ENCODE results near the gene PAK1.

The PAK1 gene

DNA sequence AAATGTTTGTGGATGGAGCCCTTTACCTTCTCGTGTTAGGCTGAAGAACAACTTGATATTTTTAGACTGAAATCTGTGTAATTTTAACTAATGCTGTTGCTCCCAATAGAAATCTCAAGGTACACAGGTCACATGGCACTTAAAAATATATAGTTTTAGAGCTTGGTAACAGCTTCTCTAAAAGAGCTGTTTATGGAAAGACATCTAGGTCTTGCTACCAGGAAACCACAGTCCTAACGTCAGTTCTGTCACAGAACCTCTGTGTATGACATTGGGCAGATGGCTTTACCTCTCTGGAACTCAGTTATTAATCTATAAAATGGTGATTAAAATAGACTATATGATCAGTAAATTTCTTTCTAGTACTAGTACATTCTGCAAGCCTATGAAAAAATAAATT lies 35.4 kb downstream of the PAK1 start:
- no peak for DNase-seq (ENCODE audit: low read depth in 1 of 2, low spot score in 1 of 2)

DNA sequence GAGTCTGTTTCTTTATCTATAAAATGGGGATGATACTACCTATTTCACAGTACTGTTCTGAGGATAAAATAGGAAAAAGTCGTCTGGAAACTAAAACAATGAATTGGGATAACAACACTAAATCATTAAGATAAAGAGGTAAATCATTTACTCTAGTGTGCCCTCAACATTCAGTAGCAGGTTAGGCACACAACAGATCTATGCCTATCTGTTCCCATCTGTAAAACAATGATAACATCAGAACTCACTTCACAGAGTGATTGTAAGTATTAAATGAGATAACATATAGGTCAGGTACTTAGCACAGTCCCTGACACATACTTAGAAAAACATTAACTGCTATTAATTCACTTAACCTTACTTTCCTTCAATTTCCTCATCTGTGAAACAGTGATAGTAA lies 36.9 kb downstream of the PAK1 start:
- no peak for DNase-seq (ENCODE audit: low read depth in 1 of 2, low spot score in 1 of 2)

- DNase-seq (ENCODE audit: low read depth in 1 of 2, low spot score in 1 of 2): no peak
Observed at GRCh38 chr11:77436506-77436905, 37.4 kb downstream of the PAK1 start.

DNA sequence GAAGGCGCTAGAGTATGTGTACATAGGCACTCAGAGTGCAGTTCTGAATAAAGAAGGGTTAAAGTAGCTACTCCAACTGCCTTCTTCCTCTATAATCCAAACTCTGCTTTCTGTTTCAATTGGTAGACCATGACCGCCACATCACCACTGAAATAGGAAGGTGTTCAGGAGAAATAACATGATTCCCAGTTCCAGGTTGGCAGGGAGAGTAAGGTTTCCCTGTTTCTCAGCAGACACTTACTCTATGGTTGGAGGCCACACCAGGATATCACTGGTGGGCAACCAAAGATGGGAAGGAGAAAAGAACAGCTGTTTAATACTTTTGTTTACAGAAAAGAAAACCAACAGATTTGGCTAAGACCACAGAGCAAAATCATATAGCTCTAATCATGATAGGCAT lies 37.9 kb downstream of the PAK1 start:
- no peak for DNase-seq (ENCODE audit: low read depth in 1 of 2, low spot score in 1 of 2)

DNA sequence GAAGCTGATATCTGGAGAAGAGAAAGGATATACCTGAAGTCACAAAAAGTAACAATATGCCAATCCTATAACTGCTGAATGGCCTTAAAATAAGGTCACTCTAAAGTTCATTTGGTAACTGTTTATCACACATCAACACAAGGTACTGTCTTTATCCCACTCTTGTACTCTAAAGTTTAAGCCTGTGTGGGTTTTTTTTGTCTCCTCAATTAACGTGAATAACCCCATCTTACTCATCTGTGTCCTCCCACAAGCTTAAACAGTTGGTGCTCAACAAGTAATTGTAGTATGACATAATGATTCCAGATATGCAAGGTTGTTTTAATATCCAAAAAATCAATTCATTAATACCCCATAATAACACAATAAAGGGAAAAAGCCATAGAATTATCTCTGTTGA lies 42.1 kb downstream of the PAK1 start:
- no peak for DNase-seq (ENCODE audit: low read depth in 1 of 2, low spot score in 1 of 2)

GRCh38 chr11:77428598-77428997 lies 45.3 kb downstream of the PAK1 start:
- DNase-seq (ENCODE audit: low read depth in 1 of 2, low spot score in 1 of 2): no peak

- DNase-seq (ENCODE audit: low read depth in 1 of 2, low spot score in 1 of 2): no peak
Observed at GRCh38 chr11:77425346-77425745, 48.5 kb downstream of the PAK1 start.

GRCh38 chr11:77424644-77425043 lies 49.2 kb downstream of the PAK1 start:
- no peak for DNase-seq (ENCODE audit: low read depth in 1 of 2, low spot score in 1 of 2)

DNA sequence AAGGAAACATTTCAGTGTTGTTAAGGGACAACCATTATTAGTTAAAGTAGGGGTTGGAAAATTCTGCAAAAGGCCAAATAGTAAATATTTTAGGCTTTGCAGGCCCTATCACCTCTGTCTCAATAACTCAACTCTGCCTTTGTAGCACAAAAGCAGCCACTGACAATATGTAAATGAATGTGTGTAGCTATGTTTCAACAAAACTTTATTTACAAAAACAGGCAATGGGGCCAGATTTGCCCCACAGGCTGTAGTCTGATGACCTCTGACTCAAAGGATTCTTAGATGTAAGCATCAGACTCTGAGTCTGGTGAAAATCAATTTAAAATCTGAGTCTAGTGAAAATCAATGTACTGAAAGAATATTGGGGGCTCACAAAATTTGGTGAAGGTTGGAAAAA lies 50.3 kb downstream of the PAK1 start:
- DNase-seq (ENCODE audit: low read depth in 1 of 2, low spot score in 1 of 2): no peak

DNA sequence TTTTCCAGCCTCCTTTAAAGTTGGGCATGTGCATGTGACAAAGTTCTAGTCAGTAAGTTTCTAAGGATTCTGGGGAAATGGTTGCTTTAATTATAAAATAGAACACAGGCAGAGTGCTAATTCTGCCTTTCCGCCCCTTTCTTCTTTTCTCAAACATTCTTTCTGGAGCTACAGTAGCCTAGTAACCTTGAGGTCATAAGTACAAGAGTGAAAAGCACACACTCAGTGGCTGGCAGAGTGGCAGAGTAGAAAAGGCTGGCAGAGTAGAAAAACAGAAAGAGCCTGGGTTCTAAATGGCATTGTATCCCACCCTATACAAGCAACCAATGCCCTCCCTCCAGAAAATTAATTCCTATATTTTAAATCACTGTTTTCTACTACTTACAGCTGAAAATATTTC lies 51.2 kb downstream of the PAK1 start:
- DNase-seq (ENCODE audit: low read depth in 1 of 2, low spot score in 1 of 2): no peak

DNA sequence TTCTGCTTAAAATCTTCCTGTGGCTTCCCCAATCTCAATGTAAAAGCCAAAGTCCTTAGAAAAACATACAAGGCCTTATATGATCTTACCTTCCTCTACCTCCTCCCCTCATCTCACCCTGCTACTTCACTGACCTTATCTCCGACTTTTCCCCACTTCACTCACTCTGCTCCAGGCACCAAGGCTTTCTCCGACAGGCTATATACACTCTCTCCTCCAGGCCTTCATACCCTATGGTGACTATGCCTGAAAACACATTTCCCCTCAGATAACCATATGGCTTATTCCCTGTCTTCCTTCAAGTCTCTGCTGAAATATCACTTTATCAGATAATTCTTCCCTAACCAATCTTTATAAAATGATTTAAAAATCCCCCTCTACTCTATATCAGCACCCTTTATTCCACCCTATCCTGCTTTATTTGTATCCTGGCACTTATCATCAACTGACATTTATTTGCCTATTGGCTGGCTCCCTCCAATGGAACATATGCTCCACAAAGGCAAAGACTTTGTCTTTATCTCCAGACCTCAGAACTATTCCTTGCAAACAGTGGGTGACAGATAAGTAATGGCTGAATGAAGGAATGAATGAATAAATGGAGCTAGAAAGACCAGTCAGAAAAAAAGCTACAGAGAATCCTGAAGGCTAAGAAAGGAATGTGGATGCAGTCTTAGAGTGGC lies 52.7 kb downstream of the PAK1 start:
- no peak for DNase-seq (ENCODE audit: low read depth in 1 of 2, low spot score in 1 of 2)

DNA sequence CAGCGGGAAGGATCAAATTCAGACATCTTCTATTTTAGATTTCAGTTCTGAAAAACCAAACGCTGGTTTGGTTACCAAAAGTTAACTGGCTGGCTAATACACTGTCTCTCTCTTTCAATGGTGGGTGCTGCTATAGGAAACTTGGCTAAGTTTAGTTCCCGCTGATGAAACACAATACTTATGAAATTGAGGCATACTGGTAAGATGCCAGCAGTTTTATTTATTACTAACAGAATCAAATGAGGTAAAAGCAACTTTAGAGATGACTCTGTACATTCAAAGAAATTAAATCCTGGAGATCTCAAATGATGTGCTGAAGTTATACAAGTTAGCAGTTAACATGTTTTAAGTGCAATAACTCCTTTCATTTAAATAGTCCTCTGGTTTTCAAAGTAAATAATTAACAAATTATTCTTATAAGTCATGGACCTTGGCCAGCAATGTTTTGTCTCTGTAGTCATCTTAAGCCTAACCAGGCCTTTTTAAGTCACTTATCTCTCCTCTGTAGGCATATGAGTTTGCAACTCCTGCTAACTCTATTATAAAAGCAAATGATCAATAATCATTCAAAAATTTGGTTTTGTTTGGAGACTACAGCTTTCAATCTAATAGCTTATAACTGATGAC lies 54.8 kb downstream of the PAK1 start:
- no peak for DNase-seq (ENCODE audit: low read depth in 1 of 2, low spot score in 1 of 2)

DNA sequence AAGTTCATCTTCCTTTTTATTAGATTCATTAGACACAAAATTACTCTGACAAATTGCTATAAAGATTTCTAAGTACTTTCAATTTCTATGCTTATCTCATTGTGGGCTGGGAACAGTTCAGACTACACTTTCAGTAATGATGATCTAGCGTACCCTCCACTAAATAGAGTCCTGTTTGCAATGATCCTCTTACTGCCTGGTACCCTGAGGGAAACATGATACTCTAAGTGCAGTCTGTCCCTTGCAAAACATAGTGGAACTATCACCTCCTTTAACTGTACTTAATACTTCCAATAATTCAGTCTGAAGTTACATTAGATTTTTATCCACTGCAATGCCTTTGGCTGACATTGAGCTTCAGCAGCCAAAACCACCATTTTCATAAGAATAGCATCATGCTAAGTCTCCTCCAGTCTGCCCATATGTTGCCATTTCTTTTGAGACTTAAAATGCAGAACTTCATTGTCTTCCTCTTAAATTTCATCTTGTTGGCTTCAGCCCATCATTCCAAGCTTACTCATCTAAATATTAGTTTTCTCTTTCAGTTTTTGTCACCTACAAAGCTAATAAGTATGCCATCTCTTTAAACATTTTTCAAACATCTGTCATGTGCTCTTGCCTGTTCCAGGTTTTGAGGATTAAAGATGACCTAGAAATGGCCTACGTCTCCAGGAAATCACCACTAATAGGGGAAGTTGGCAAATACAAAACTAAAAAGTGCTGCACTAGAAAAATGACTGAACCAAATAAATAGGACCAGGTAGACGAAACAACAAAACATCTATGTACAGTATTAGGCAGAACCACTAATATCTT lies 55.5 kb downstream of the PAK1 start:
- DNase-seq (ENCODE audit: low read depth in 1 of 2, low spot score in 1 of 2): no peak

DNA sequence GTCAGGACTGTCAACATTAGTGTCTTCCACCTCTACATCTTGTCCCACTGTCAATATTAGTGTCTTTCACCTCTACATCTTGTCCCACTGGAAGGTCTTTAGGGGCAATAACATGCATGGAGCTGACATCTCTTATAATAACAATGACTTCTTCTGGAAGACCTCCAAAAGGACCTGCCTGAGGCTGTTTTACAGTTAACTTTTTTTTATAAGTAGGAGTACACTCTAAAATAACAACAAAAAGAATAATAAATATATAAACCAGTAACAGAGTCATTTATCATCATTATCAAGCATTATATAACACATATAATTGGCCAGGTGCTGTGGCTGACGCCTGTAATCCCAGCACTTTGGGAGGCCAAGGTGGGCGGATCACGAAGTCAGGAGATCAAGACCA lies 57.5 kb downstream of the PAK1 start:
- no peak for DNase-seq (ENCODE audit: low read depth in 1 of 2, low spot score in 1 of 2)

DNA sequence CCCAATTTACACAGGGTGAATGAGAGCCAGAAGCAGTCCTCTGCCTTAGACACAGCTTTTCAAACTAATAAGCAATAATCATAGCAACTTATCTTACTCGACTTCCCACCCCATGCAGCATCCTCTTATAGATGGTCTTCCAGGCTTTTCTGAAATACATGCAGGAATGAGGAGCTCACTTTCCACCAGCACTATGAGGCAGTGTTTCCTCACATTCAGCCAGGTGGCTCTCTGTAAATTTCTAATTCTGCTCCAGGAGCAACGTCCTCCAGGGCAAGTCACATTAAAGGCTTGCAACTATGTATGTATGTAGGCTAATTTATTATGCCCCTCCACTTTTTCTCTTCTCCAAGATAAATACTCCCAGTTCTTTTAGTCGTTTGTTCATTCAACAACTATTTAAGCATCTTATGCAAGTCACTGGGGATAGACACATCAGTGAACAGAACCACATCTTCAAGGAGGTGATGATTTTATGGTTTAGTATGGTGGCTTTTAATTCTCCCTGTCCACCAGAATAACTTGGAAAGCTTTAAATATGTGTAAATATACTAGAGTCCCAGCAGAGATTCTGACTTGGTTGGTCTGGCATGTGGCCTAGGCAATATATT lies 59.9 kb downstream of the PAK1 start:
- no peak for DNase-seq (ENCODE audit: low read depth in 1 of 2, low spot score in 1 of 2)

GRCh38 chr11:77412814-77413213 lies 61.1 kb downstream of the PAK1 start:
- no peak for DNase-seq (ENCODE audit: low read depth in 1 of 2, low spot score in 1 of 2)

- DNase-seq (ENCODE audit: low read depth in 1 of 2, low spot score in 1 of 2): peak; percentile 52 to 62
Observed at GRCh38 chr11:77411717-77412441, 62.0 kb downstream of the PAK1 start.

DNA sequence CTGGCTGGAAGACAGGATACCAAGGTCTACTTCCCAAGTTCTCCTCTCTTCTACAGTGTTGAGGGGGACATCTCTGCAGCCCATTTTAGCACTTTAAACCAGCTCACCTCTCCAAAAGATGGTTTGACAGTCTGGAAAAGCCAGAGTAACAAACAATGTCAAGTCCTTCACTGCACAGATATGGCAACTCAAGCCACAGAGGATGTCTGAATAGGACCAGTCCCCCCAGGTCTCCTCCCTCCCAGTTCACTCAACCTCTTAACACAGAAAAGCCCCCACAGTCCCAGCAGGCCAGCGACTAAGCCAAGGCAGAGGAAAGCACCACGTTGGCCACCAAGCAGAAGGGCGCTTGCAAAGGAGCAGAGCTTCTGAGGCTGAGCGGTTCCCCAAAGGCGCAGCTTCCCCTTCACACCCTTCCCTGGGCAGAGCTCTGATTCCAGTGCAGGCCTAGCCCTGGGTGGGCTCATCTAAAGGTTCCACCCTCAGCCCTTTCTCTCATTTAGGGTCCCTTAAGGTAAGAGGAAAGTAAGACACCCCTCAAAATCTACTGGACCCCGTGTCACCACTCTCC lies 62.7 kb downstream of the PAK1 start:
- no peak for DNase-seq (ENCODE audit: low read depth in 1 of 2, low spot score in 1 of 2)

DNA sequence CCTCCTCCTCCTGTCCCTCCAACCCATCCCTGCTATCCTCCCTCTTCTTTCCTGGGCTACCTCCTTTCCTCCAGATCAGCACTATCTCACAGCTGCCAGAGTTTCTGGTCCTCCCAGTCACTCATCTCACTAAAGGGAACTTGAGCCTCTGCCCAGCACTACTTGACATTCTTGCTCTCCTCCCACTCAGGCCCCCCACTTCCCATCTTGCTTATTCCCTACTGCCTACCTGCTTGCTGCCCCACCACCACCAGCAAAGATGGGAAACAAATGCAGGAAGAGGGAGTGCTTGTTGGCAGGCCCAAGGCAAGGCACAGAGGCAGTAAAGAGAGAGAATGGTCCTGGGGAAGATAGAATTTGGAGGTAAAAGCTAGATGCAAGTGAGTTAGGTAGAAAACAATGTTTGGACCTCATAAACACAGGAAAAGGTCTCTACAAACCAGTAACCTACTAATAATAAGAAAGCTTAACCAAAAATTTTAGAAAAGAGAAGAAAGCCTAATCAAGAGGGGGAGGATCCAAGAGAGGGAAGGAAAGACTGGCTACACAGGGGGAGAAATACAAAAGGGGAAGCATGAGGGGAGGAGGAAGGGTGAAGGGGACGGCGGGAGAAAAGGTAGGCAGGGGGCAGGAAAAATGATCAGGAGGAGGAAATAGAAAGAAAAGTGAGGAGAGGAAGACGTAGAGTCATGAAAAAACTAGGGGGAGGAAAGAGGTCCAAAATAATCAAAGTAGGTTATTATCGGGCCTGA lies 63.6 kb downstream of the PAK1 start:
- DNase-seq (ENCODE audit: low read depth in 1 of 2, low spot score in 1 of 2): no peak

- DNase-seq (ENCODE audit: low read depth in 1 of 2, low spot score in 1 of 2): no peak
Observed at GRCh38 chr11:77409046-77409445, 64.8 kb downstream of the PAK1 start.

Data from stimulated activated CD4-positive, alpha-beta T cell treated with anti-CD3 and anti-CD28 coated beads, Interleukin-15, amount 100 ng/mL, for 1 hour (primary cell).